AG09309 (cell line): ENCODE data around the gene EVX2.

ENCODE experiments used
- DNase-seq: peaks from one replicate; pipeline ENCODE4 v3.0.0-alpha.2; 2010; ENCODE audit warnings: low read depth
- H3K4me3 ChIP-seq: 2 replicates; pipeline ENCODE4 v1.5.1; 2011; ENCODE audit warnings: mild to moderate bottlenecking, low read depth, low read length, moderate library complexity; ENCODE audit not compliant: control insufficient read depth
- TF ChIP-seq, protein P1 (sequence below): IDR thresholded peaks from 2 replicates; pipeline ENCODE4 v1.5.1; 2011; ENCODE audit warnings: mild to moderate bottlenecking, low read depth, low read length, inconsistent platforms; ENCODE audit not compliant: insufficient read depth, control insufficient read depth; ENCODE audit errors: missing control alignments

The EVX2 gene

DNA sequence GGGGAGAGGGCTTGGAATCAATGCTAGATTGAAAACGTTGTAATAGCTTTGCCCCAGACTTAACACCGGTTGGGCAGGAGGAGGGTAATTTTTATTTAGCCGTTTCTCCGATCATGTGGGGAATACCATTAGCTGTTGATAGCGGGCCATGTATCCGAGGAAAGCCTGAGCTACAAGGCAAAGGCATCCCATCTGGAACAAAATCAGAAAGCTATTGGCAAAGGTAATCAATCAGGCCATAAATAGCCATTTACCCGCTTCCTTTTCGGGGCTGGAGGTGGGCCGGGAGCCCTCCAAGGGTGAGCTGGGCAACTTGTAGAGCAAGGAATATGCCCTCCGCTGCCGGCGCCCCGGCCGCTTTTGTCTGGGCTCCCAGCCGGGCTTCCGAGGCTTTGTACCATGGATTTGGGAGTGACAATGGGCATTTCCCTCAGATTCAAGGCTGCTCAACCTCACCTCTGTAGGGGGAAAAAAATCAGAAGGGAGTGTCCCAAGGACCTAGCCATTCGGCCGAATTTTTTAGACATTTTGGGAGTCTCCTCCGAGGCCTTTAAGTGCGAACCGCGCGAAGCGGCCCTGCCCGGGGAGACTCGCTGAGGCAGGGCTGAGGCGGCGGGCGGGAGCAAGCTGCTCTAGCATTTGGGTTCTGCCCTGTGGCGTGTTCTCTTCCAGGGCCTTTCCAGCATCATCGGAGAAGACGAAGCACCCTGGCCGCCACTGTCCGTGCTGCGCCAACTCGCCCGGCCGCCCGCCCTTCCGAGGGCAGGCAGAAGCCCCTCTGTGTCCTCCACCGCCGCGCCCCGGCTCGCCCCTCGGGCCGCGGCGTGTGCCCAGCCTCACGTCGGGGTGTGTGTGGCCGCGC lies 37.7 kb upstream of the EVX2 start:
- no peak overlapping the region for H3K4me3 ChIP-seq
- no peak for DNase-seq
- TF ChIP-seq, protein P1, sequence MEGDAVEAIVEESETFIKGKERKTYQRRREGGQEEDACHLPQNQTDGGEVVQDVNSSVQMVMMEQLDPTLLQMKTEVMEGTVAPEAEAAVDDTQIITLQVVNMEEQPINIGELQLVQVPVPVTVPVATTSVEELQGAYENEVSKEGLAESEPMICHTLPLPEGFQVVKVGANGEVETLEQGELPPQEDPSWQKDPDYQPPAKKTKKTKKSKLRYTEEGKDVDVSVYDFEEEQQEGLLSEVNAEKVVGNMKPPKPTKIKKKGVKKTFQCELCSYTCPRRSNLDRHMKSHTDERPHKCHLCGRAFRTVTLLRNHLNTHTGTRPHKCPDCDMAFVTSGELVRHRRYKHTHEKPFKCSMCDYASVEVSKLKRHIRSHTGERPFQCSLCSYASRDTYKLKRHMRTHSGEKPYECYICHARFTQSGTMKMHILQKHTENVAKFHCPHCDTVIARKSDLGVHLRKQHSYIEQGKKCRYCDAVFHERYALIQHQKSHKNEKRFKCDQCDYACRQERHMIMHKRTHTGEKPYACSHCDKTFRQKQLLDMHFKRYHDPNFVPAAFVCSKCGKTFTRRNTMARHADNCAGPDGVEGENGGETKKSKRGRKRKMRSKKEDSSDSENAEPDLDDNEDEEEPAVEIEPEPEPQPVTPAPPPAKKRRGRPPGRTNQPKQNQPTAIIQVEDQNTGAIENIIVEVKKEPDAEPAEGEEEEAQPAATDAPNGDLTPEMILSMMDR, result no peak

DNA sequence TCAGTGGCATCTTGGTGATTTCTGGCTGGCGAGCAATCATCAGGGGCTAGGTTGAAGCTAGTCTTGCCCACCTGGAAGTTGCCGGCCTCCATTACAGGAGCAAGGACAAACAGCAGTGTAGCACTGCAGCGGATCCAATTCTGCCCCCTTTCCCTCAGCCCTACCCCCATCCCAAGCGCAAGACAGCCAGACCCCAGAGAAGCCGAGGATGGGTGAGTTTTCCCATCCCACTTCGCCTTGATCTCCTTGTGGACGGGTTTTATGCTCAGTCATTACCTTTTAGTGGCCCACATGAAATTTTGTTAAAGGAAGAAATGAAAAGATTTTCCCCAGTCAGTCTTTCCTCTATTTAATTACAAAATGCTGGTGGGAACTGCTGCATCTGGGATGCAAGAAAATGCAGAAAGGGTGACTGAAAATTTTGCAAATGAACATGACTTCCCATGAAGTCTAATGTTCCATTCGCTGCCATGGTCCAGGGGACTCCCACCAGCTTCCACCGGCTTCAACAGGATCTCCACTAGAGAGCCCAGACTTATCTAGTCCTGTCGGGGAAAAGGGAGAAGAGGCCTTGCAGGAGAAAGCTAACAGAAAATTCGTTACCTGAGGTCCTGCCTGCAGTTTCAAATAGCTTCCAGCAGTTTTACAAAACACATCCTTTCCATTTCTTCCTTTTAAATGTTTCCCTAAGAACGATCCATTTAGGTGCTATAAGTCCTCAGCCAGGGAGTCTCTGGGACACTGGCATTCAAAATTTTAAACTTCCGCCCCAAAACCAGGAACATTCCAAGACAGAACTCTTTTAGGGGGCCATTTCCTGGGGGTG lies 36.8 kb upstream of the EVX2 start:
- no peak for DNase-seq

DNA sequence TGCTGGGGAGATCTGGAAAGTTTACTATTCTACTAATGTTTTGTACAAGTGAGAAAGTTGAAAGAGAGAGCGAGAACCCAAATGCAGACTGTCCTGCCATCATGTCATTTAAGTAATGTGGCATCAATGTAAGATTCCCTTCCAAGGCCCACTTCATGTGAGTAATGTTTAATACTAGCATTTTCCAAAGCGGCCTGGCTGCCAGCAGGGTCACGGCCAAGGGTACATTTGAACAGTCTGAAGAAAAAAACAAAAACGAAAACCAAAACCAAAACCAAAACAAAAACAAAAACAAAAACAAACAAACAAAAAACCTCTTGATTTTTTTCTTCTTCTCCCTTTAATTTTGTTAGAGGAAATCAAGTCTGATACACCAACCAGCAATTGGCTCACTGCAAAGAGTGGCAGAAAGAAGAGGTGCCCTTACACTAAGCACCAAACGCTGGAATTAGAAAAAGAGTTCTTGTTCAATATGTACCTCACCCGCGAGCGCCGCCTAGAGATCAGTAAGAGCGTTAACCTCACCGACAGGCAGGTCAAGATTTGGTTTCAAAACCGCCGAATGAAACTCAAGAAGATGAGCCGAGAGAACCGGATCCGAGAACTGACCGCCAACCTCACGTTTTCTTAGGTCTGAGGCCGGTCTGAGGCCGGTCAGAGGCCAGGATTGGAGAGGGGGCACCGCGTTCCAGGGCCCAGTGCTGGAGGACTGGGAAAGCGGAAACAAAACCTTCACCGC lies 35.0 kb upstream of the EVX2 start:
- no peak for DNase-seq
- H3K4me3 ChIP-seq, result no peak overlapping the region
- TF ChIP-seq, protein P1, result peak; percentile 24

More for the DNA sequence above, 36.8 kb upstream of the EVX2 start:
- TF ChIP-seq, protein P1, result no peak
- no peak overlapping the region for H3K4me3 ChIP-seq

DNA sequence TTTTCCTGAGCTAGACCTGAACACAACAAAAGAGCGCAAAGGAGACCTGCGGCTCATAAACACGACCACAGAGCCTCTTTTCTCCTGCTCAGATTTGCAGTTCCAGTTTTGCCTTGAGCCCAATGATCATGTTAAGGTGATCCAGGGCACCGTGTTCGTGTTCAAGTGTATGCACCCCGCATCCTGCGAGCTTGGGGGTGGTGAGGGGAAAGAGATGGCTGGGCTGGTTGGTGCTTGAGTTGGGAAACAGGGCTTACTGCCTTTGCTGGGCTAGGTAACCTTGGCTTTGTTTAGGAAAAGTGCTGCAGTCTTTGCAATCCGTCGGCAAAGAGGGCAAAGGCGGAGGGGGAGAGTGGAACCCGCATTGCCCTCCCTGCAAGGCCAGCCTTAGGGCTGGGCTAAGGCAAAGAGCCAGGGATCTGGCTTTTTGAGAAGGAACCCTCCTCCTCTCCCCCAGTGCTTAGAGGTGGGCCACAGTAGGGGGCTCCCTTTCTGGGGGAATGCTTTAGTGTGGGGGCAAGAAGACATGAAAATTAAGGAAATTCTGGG lies 34.1 kb upstream of the EVX2 start:
- no peak for DNase-seq
- TF ChIP-seq, protein P1, result no peak
- no peak overlapping the region for H3K4me3 ChIP-seq

DNA sequence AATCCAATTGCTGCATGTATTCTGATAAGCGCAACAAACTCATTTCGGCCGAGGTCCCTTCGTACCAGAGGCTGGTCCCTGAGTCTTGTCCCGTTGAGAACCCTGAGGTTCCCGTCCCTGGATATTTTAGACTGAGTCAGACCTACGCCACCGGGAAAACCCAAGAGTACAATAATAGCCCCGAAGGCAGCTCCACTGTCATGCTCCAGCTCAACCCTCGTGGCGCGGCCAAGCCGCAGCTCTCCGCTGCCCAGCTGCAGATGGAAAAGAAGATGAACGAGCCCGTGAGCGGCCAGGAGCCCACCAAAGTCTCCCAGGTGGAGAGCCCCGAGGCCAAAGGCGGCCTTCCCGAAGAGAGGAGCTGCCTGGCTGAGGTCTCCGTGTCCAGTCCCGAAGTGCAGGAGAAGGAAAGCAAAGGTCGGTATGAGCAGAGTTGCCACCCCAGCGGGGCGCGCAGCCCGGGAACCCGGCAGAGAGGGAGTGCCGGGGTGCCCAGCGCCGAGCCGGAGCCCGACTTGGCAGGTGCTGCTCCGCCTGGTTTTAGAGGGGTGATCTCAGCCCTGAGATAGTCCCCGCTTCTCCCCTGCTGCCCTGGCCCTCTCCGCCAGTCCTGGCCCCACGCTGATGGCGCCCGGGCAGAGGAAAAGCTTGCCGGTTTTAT lies 33.5 kb upstream of the EVX2 start:
- DNase-seq, result no peak

More for the DNA sequence above, 33.5 kb upstream of the EVX2 start:
- TF ChIP-seq, protein P1, result no peak
- no peak overlapping the region for H3K4me3 ChIP-seq
